AG04449 (cell line): ENCODE measurements around the gene SRL.
"Not testable (repeated sequence)": the region's sequence is repeated elsewhere in the genome, so short reads cannot be mapped to it uniquely, and the experiment has no call there.

ENCODE experiments used
- CTCF ChIA-PET: fragments of 350-600 bp; formaldehyde crosslinking; extraction: SDS; loops from one replicate; lab custom pipeline; 2021; ENCODE audit warnings: antibody characterized with exemption; lab: Yijun Ruan, JAX
- POLR2A ChIA-PET: fragments of 400-600, 350-600 bp; formaldehyde crosslinking; extraction: SDS; loops from one replicate; lab custom pipeline; 2020; ENCODE audit warnings: antibody characterized with exemption, inconsistent platforms; lab: Yijun Ruan, JAX
- DNase-seq: peaks from one replicate; pipeline ENCODE4 v3.0.0-alpha.2; 2010; ENCODE audit warnings: low read depth, low spot score
- H3K4me3 ChIP-seq: 2 replicates; pipeline ENCODE4 v1.5.1; 2011; ENCODE audit warnings: low read depth, mild to moderate bottlenecking, control low read depth, low read length
- TF ChIP-seq, protein P1 (sequence below): IDR thresholded peaks from one replicate; pipeline ENCODE4 v1.5.1; 2011; ENCODE audit warnings: mild to moderate bottlenecking, moderate library complexity, low read length, control low read depth, inconsistent platforms; ENCODE audit not compliant: insufficient read depth; ENCODE audit errors: missing control alignments

Gene SRL

DNA sequence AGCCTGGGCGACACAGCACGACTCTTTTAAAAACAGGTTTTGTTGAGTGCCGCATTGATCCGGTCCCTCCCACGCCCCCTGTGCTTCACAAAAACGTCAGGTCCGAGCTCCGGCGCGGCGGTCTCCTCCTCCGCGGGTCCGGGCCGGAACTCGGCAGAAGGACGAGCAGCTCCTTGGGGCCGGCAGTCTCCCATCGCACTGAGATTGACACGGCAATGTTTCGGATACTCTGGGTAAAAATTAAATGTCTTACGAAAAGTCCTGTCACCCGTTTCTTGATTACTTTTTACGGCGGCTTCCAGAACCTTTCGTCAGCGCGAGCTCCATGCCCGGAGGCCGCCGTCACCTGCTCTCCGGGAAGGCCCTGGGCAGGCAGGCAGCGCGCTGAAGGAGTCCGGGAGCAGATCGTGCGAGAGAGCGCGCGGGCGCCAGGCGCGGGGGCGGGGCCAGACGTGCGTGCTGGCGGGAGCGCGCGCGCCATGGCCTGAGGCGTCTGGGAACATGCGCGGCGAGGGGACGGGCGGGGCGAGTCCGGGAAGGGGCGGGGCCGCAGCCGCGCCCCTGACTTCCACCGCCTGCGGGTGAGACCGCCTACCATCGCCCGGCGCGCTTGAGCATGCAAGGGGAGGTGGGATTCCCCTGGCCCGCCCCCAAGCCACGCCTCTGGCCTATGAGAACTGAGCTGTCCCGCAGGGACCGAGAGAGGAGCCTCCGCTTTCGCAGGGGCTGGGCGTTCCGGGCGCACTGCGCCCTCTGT, 11.7 kb upstream of the SRL start:
- DNase-seq, result peak; percentile 93
- H3K4me3 ChIP-seq, result peak overlapping the region; percentile 66
- ChIA-PET CTCF (interaction anchor here (0.6 to 5.7 kb wide), 99 partner anchors 9 to 609 kb away, joined by 3 to 86 read pairs (median 4); partner anchors contain the start of genes ADCY9, CREBBP, PAM16 and SRL), POLR2A (interaction anchor here (0.6 to 1.7 kb wide), 15 partner anchors 11 to 270 kb away, joined by 3 to 9 read pairs (median 3); partner anchors contain the start of gene ADCY9)
- TF ChIP-seq, protein P1, sequence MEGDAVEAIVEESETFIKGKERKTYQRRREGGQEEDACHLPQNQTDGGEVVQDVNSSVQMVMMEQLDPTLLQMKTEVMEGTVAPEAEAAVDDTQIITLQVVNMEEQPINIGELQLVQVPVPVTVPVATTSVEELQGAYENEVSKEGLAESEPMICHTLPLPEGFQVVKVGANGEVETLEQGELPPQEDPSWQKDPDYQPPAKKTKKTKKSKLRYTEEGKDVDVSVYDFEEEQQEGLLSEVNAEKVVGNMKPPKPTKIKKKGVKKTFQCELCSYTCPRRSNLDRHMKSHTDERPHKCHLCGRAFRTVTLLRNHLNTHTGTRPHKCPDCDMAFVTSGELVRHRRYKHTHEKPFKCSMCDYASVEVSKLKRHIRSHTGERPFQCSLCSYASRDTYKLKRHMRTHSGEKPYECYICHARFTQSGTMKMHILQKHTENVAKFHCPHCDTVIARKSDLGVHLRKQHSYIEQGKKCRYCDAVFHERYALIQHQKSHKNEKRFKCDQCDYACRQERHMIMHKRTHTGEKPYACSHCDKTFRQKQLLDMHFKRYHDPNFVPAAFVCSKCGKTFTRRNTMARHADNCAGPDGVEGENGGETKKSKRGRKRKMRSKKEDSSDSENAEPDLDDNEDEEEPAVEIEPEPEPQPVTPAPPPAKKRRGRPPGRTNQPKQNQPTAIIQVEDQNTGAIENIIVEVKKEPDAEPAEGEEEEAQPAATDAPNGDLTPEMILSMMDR, result no peak

DNA sequence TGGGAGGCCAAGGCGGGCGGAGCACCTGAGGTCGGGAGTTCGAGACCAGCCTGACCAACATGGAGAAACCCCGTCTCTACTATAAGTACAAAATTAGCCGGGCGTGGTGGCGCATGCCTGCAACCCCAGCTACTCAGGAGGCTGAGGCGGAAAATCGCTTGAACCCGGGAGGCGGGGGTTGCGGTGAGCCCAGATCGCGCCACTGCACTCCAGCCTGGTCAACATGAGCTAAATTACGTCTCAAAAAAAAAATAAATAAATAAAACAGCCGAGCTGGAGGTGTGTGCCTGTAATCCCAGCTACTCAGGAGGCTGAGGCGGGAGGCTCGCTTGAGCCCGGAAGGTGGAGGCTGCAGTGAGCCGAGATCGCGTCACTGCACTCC, 11.1 kb upstream of the SRL start:
- CTCF ChIA-PET, result interaction anchor here (0.8 to 5.7 kb wide), 46 partner anchors 9 to 608 kb away, joined by 3 to 86 read pairs (median 6); partner anchors contain the start of genes ADCY9, CREBBP, PAM16 and SRL
- H3K4me3 ChIP-seq, result peak overlapping the region; percentile 66
- DNase-seq, result not testable (repeated sequence)
- POLR2A ChIA-PET, result interaction anchor here (0.8 to 1.7 kb wide), 11 partner anchors 11 to 270 kb away, joined by 3 to 9 read pairs (median 3); partner anchors contain the start of gene ADCY9

DNA sequence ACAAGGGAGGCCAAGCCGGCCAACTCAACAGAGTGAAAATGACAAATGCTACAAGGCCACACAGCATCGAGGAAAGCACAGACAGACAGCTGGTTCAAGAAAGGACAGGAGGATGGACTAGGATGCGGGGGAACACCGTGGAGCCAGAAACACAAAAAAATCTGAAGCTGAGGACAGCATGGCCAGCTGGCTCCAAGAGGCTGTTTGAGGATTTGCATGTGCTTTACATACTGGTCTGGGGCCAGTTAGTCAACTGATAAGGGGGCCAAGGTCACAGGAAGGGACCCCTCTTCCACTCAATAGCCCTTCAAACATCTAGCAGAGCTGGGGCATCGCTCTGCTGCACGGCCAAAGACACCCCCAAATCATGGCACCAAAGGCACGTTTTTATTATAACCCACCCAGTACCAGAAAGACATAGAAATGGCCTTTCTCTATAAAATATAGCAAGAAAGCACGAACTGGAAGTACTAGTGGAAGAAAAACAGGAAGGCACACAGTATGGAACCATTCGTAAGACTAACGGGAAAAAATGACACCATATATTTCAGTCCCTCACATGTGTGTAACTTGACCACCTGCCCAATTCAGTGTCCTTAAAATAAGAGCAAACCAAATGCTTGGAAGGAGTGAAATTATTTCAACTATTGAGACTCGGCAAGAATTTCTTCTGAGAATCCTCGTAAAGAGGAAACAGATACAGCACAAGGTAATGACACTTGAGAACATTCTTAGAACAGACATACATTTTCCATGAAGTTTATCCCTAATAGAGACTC, 7.8 kb upstream of the SRL start:
- ChIA-PET CTCF (interaction anchor here (1.0 to 1.3 kb wide), 2 partner anchors 49 to 266 kb away, joined by 4 read pairs; no protein-coding TSS in a partner anchor), POLR2A (no interaction called here)
- no peak overlapping the region for H3K4me3 ChIP-seq
- TF ChIP-seq, protein P1, result no peak
- no peak for DNase-seq

DNA sequence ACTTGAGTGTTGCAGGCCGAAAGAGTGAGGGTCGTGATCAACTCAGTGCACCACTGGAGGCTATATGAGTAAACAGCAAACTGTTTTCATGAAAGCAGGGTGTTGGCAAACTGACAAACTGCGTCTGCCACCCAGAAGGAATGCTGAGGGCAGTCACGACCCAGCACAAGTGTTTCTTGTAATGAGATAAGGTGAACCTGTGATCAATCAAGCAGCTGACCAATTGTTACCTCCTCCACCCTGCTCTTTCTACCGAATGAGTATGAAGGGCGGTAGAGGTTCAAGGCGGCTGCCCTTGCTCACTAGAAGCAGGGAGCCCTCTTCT, 5.5 kb upstream of the SRL start:
- CTCF ChIA-PET, result no interaction called here

DNA sequence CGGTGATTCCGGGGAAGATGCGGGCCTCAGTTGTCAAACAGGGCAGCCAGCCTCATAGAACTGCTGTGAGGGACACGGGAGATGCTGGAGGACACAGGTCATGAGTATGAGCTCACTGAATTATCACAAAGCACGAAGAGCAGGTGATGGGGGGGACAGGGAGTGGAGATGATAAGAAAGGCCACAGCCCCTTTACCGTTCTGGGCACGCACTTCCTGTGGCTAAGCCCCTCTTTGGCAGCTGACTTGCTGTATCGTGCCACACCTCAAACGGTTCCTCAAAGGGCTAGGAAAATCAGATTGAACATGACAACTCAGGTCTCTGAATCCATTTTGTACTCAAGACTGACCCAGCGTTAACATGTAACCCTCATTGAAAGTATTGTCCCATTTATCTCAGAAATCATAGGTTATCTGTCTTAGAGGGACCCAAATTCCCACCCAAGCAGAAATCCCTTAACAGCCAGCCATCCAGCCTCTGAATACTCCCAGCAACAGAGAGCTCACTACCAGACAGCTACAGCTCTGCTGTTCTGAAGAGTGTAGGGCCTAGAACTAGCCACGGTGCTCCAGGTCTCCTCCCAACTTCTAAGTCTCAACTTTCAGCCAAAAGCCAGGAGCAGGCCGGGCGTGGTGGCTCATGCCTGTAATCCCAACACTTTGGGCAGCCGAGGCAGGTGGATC, 5.0 kb upstream of the SRL start:
- ChIA-PET POLR2A (no interaction called here), CTCF (no interaction called here)
- TF ChIP-seq, protein P1, result no peak
- no peak overlapping the region for H3K4me3 ChIP-seq
- no peak for DNase-seq

More for the DNA sequence above, 5.5 kb upstream of the SRL start:
- POLR2A ChIA-PET, result no interaction called here
- no peak for DNase-seq
- H3K4me3 ChIP-seq, result no peak overlapping the region
- TF ChIP-seq, protein P1, result no peak

DNA sequence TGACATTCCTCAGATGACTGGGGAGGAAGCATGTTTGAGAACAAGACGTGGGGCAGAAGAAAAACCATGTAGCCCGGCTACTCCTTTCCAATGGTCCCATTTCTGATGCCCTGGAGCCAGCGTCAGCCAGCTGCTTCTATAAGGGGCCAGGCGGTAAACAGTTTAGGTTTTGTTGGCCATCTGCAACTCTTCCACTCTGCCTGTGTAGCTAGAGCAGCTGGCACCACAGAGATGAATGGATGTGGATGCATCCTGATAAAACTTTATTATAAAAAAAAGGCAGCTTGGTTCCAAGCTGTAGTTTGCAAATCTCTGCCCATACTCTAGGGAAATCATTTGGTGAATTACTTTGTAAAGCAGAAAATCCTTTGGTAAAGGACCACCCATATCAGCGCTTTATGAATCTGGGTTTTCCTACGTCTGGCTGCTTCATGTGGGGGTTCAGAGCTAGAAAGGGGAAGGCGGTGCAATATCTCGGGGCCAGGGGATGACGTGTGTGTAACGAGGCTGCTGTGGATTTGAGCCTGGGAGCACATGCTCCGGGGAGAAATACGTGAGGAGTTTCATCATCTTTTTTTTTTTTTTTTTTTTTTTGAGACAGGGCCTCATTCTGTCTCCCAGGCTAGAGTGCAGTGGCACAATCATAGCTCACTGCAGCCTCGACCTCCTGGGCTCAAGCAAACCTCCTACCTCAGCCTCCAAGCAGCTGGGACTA, 3.4 kb upstream of the SRL start:
- H3K4me3 ChIP-seq, result no peak overlapping the region
- TF ChIP-seq, protein P1, result no peak
- ChIA-PET POLR2A (interaction anchor here (0.6 kb wide), 1 partner anchor 125 kb away, joined by 4 read pairs; no protein-coding TSS in a partner anchor), CTCF (interaction anchor here (0.8 to 2.7 kb wide), 4 partner anchors 8 to 45 kb away, joined by 3 to 24 read pairs (median 3); no protein-coding TSS in a partner anchor)
- no peak for DNase-seq
